Cardiac septum (tissue), 1 donor: ENCODE results near the gene CAPRIN2. TPM values are rescaled to one million over a fixed set of nuclear protein-coding genes. Genes with fewer than 3 reads are reported as not detected.

ENCODE experiments used
- DNase-seq: peaks from one replicate; pipeline ENCODE4 v3.0.0-alpha.2; 2020; ENCODE audit warnings: low spot score
- intact Hi-C: fragments of 100-400 bp; cut with DNase I; formaldehyde crosslinking; loops from one replicate; pipeline ENCODE4 v1.14.0; 2022
- long read RNA-seq: library from polyadenylated mRNA; unstranded; transcript quantifications from one replicate; pipeline ENCODE4 v2.0.0, GENCODE V29; 2021
- total RNA-seq: library from RNA; stranded (reverse); fragmentation: NEBNext Ultra II Directional; extraction: Animal tissue kit (Norgen Biotek cat#: 25700); gene quantifications from one replicate; pipeline ENCODE4 v1.2.1, GENCODE V29; 2021
- donor health status: DM: no; HTN: no; CAD: no.

CAPRIN2 gene
- 29.0 TPM for total RNA-seq
- long read RNA-seq, partial matches to known transcripts: 9 of 30 reads
- long read RNA-seq, other reads (novel, unspliced or antisense): 21 of 30 reads

GRCh38 chr12:30754750-30755394 lies at the start of gene CAPRIN2:
Gene CAPRIN2 (minus strand): TSS chr12:30754951. CDS start chr12:30753520, 1,431 bp downstream.
- DNase-seq: peak; percentile 99
- intact Hi-C loops: loop anchor here (5.0 kb wide), 2 partner anchors 37 to 58 kb away; partner anchors contain the start of gene IPO8

GRCh38 chr12:30797689-30798088 lies 42.9 kb upstream of the CAPRIN2 start:
- intact Hi-C loops: no loop called here
- DNase-seq: no peak

- intact Hi-C loops: no loop called here
- no peak for DNase-seq
These were observed 42.2 kb upstream of the CAPRIN2 start for GRCh38 chr12:30796891-30797371.

- intact Hi-C loops: no loop called here
- no peak for DNase-seq
These were observed 41.6 kb upstream of the CAPRIN2 start for GRCh38 chr12:30796313-30796780.

GRCh38 chr12:30795410-30796312 lies 40.9 kb upstream of the CAPRIN2 start:
- intact Hi-C loops: no loop called here
- peak; percentile 80 for DNase-seq

- intact Hi-C loops: loop anchor here (5.0 kb wide), 1 partner anchor 37 kb away; no protein-coding TSS in a partner anchor
- no peak for DNase-seq
These were observed 40.0 kb upstream of the CAPRIN2 start for GRCh38 chr12:30794591-30795409.

GRCh38 chr12:30794020-30794419 lies 39.3 kb upstream of the CAPRIN2 start:
- intact Hi-C loops: loop anchor here (5.0 kb wide), 1 partner anchor 37 kb away; no protein-coding TSS in a partner anchor

GRCh38 chr12:30792648-30793499 lies 38.1 kb upstream of the CAPRIN2 start:
- no peak for DNase-seq
- intact Hi-C loops: loop anchor here (5.0 kb wide), 1 partner anchor 36 kb away; no protein-coding TSS in a partner anchor

More at GRCh38 chr12:30794020-30794419, 39.3 kb upstream of the CAPRIN2 start:
- no peak for DNase-seq

- no peak for DNase-seq
- intact Hi-C loops: loop anchor here (5.0 kb wide), 1 partner anchor 35 kb away; no protein-coding TSS in a partner anchor
These were observed 37.3 kb upstream of the CAPRIN2 start for GRCh38 chr12:30792085-30792484.

GRCh38 chr12:30788754-30789153 lies 34.0 kb upstream of the CAPRIN2 start:
- intact Hi-C loops: no loop called here
- no peak for DNase-seq

GRCh38 chr12:30785630-30786029 lies 30.9 kb upstream of the CAPRIN2 start:
- intact Hi-C loops: no loop called here

GRCh38 chr12:30784508-30784907 lies 29.8 kb upstream of the CAPRIN2 start:
- DNase-seq: no peak
- intact Hi-C loops: no loop called here

More at GRCh38 chr12:30785630-30786029, 30.9 kb upstream of the CAPRIN2 start:
- DNase-seq: no peak

- intact Hi-C loops: no loop called here
- DNase-seq: no peak
These were observed 29.2 kb upstream of the CAPRIN2 start for GRCh38 chr12:30783946-30784345.

- DNase-seq: no peak
- intact Hi-C loops: no loop called here
These were observed 27.8 kb upstream of the CAPRIN2 start for GRCh38 chr12:30782316-30783173.

GRCh38 chr12:30779578-30779977 lies 24.8 kb upstream of the CAPRIN2 start:
- intact Hi-C loops: no loop called here
- no peak for DNase-seq

GRCh38 chr12:30779178-30779577 lies 24.4 kb upstream of the CAPRIN2 start:
- no peak for DNase-seq
- intact Hi-C loops: no loop called here

GRCh38 chr12:30774599-30774998 lies 19.8 kb upstream of the CAPRIN2 start:
- DNase-seq: no peak
- intact Hi-C loops: no loop called here
